ENCODE results near the gene LPO.
A peak's percentile ranks its signal among the peaks of the same experiment; 100 is the strongest.

The LPO gene

DNA sequence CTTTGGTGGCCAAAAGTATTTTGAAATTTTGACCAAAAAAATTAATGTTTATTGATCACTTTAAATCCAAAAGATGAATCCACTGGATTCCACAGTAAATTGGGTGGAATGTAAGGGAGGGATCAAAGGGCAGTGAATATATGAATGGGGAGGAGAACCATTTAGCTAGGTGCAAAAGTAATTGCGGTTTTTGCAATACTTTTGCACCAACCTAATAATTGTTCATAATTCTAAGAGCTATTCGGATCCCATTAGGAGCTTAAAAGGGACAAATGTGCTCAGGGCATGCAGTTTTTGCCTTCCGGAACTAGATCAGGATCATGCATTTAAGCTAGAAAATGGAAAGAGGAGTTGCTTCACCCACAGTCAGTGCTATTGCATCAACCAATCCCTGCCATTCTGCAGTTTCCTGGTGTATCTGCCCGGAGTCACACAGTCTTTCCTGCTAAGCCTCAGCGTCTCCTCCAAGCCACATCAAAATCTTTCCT is at the start of gene LPO:
Gene LPO (plus strand): TSS at position 438 of the 488 bp plus-strand sequence. CDS start 4,396 bp downstream, outside the sequence.
- no peak for DNase-seq (ENCODE audit: low spot score)

- DNase-seq (ENCODE audit: low spot score), result peak; percentile 95
Measured at GRCh38 chr17:58189436-58190146, 48.8 kb upstream of the LPO start.

GRCh38 chr17:58191241-58191896 is 47.0 kb upstream of the LPO start:
- no peak for DNase-seq (ENCODE audit: low spot score)

GRCh38 chr17:58192612-58193011 is 45.8 kb upstream of the LPO start, which contains the start of gene EPX:
Gene EPX (plus strand): TSS chr17:58192726. CDS start chr17:58192847, 121 bp downstream.
- DNase-seq (ENCODE audit: low spot score), result no peak

DNA sequence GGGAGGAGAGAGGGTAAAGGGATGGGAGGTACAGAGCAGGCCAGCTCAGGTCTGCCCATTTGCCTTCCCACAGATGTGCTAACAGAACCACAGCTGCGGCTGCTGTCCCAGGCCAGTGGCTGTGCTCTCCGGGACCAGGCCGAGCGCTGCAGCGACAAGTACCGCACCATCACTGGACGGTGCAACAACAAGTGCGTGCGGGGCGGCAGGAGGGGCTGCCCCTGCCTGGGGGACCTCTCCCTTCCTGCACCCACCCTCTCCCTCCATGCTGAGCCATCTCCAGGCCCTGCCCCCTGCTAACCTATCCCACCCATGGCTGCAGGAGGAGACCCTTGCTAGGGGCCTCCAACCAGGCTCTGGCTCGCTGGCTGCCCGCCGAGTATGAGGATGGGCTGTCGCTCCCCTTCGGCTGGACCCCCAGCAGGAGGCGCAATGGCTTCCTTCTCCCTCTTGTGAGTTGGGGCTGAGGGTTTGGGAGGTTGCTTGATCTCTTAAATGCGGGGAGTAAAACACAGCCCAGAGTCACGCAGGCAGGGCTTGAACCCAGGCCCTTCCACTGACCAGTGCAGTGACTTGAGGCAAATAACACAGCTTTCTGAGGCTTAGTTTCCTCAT is 44.6 kb upstream of the LPO start:
- no peak for DNase-seq (ENCODE audit: low spot score)

GRCh38 chr17:58195518-58196123 is 42.8 kb upstream of the LPO start:
- no peak for DNase-seq (ENCODE audit: low spot score)

GRCh38 chr17:58196610-58197009 is 41.8 kb upstream of the LPO start:
- no peak for DNase-seq (ENCODE audit: low spot score)

GRCh38 chr17:58200024-58200633 is 38.3 kb upstream of the LPO start:
- peak; percentile 63 for DNase-seq (ENCODE audit: low spot score)

- DNase-seq (ENCODE audit: low spot score), result no peak
Measured at GRCh38 chr17:58202859-58203258, 35.5 kb upstream of the LPO start.

DNA sequence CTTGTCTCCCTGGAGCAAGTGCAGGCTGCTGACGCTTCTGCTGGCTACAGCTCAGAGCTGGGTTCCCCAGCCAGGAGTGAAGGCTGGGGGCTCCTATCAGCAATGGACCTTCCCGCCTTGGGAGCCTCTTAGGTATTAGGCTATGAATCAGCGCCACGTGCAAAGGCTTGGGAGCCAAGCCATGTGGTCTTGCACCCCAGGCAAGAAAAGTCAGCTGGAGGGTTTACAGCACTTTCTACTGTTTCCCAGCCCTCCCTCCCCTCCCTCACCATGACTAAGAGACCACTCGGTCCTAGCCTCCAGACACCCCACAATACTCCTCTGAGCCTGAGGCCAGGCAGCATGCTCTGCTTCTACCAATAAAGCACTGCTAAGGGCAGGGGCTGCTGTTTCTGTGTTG is 33.6 kb upstream of the LPO start:
- no peak for DNase-seq (ENCODE audit: low spot score)

DNA sequence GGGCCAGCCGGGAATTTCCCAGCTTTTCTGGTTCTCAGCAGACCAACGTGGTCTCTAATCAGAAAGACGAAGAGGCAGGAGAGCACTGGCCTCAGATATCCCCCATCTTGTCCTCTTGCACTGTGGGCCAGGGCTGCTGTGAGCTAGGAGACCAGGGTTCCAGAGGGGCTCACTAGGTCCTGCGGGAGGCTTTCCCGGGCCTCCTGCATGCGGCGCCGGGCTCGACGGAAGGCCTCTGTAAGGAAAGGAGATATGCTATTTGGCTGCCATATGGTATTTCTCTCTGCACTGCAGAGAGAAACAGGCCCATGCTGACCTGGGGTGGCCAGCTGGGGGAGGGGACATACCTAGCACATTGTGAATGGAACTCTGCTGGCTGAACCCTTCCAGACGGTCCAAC is 32.4 kb upstream of the LPO start:
- no peak for DNase-seq (ENCODE audit: low spot score)

DNA sequence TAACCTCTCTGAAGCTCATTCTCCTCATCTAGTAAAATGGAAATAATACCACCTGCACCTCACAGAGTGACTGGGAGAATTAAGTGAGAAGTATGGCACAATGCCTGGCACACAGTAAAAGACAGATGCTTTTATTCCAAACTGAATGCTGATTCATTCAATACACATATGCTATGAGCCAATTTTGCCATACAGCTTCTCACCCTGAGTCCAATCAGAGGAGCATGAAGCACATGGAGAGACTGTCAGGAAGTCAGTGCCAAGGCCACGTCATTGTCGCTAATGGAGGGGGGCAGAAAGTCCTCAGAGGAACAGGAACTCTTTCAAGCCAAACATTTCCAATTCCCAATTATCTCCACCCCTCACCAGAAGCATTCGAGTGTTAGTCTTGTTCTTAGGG is 30.9 kb upstream of the LPO start:
- DNase-seq (ENCODE audit: low spot score), result no peak

DNA sequence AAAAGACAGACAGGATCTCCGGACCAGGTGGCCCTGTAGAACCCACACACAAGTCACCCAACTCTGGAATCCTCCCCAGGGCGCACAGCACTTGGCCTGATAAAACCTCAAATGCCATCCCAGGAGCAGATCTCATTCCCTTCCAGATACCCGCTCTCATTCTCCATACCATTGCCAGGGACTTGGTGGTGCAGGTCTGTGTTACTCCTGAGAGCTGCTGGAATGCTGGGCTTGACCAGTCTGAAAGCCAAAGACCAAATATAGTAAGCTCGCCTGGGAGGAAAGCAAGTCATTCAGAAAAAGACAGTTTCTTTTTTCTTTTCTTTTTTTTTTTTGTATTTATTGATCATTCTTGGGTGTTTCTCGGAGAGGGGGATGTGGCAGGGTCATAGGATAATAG is 30.0 kb upstream of the LPO start:
- no peak for DNase-seq (ENCODE audit: low spot score)

GRCh38 chr17:58210922-58211321 is 27.5 kb upstream of the LPO start:
- no peak for DNase-seq (ENCODE audit: low spot score)

DNA sequence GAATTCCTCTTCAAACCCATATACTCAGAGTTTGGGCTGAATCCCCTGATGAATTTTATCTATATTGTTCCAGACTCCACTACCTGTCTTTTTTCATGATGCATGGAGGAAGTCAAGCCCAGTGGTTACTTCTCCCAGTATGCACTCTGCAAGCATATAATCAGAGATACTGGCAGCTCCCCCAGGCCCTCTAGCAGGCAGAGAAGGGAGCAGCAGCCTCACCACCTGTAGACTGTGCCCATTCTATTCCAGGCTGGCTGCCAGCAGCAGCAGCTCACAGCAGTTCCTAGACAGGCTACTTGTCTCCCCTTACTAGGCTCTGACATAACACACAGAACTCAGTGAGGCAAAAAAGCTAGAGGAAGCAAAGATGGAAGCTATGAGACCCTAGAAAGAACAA is 22.7 kb upstream of the LPO start:
- DNase-seq (ENCODE audit: low spot score), result no peak

DNA sequence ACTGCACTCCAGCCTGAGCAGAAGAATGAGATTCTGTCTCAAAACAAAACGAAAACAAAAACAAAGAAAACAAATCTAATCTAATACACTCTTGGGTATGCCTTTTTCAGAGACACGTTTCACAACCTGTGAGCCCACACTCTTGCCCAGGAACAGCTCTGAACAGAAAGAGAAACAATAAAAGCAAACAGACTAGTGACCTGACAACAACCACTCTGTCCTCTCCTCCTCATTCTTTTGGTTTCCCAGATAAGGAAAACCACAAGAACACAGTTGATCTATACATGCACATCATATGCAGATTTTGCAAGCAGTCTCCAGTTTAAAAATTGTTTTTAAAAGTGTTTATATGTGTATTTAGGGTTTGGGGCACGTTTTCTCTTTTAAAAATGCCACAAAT is 20.6 kb upstream of the LPO start:
- DNase-seq (ENCODE audit: low spot score), result no peak

GRCh38 chr17:58219007-58219788 is 19.2 kb upstream of the LPO start, which contains the start of gene MKS1:
Gene MKS1 (minus strand): TSS chr17:58219255. CDS start chr17:58219230, 25 bp downstream.
- peak; percentile 100 for DNase-seq (ENCODE audit: low spot score)

- no peak for DNase-seq (ENCODE audit: low spot score)
Measured at GRCh38 chr17:58219789-58220183, 18.6 kb upstream of the LPO start.

DNA sequence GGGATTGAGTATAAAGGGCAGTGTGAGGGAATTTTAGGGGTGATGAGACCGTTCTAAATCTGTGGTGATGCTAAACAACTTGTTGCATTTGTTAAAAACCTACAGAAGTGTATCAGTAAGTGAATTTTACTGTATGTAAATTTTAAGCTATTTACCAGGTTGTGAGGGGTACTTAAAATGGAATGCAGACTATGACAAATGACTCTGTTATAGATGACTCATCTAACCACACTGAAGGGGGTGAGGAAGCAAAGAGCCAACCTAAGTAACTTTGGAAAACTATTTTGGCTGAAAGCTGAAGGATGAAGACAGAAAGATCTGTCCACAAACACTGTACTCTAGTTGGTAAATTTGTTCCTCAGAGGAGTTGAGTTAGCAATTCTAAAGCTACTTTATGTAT is 14.1 kb upstream of the LPO start:
- DNase-seq (ENCODE audit: low spot score), result peak; percentile 54

DNA sequence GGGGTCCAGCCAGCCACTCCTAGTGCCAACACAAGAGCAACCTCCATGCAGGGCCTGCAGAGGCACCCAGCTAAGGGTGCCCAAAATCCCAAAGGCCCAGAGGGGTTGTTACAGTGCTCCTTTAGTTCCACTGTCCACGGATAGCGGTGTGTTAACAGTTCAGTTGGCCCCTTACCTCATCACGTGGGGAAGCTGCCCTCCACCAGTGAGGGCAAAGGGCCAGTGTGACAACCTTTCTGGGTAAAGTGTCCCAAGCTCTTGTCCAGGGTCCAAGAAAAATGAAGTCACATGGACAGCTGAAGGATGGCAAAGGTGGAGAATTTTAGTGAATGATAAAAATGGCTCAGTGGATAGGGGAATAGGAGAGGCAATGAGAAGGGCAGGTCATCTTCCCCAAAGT is 10.7 kb upstream of the LPO start:
- DNase-seq (ENCODE audit: low spot score), result no peak

GRCh38 chr17:58228679-58229078 is 9.7 kb upstream of the LPO start:
- DNase-seq (ENCODE audit: low spot score), result no peak
